MM.1S (cell line): ENCODE results near the gene HNRNPLL.

Source experiments
- DNase-seq: peaks from one replicate; pipeline ENCODE4 v3.0.0-alpha.2; 2015
- H2AFZ ChIP-seq: fragments of 300-600 bp; sonication (generic); 2 replicates; pipeline ENCODE4 v1.6.0; 2016; ENCODE audit warnings: antibody characterized with exemption, low read length
- H3F3A ChIP-seq: fragments of 300-600 bp; sonication (generic); 2 replicates; pipeline ENCODE4 v1.6.1; 2016; ENCODE audit warnings: mild to moderate bottlenecking, antibody characterized with exemption, low read length, moderate library complexity, mixed read lengths; ENCODE audit not compliant: insufficient read depth
- H3K27ac ChIP-seq: fragments of 300-600 bp; sonication (generic); 2 replicates; pipeline ENCODE4 v1.5.1; 2016; ENCODE audit warnings: mild to moderate bottlenecking, low read length
- H3K27me3 ChIP-seq: fragments of 300-600 bp; sonication (generic); replicated peaks from 2 replicates; pipeline ENCODE4 v1.6.0; 2016; ENCODE audit warnings: low read length; ENCODE audit not compliant: insufficient read depth
- H3K36me3 ChIP-seq: fragments of 300-600 bp; sonication (generic); replicated peaks from 2 replicates; pipeline ENCODE4 v1.6.1; 2016; ENCODE audit warnings: mild to moderate bottlenecking, low read length, mixed read lengths; ENCODE audit not compliant: insufficient read depth
- H3K4me1 ChIP-seq: fragments of 300-600 bp; sonication (generic); 2 replicates; pipeline ENCODE4 v1.6.1; 2016; ENCODE audit warnings: low read length, mixed read lengths
- H3K4me2 ChIP-seq: fragments of 300-600 bp; sonication (generic); 2 replicates; pipeline ENCODE4 v1.6.0; 2016; ENCODE audit warnings: low read depth, low read length
- H3K4me3 ChIP-seq: fragments of 300-600 bp; sonication (generic); 2 replicates; pipeline ENCODE4 v1.5.1; 2016; ENCODE audit warnings: low read length, mixed read lengths
- H3K79me2 ChIP-seq: fragments of 300-600 bp; sonication (generic); 2 replicates; pipeline ENCODE4 v1.6.1; 2016; ENCODE audit warnings: mixed run types, low read length, mixed read lengths
- H3K9ac ChIP-seq: fragments of 300-600 bp; sonication (generic); 2 replicates; pipeline ENCODE4 v1.6.1; 2016; ENCODE audit warnings: low read length, mixed read lengths
- H3K9me2 ChIP-seq: fragments of 300-600 bp; sonication (generic); replicated peaks from 2 replicates; pipeline ENCODE4 v1.6.1; 2016; ENCODE audit warnings: mild to moderate bottlenecking, low read length, mixed read lengths; ENCODE audit not compliant: insufficient read depth
- H3K9me3 ChIP-seq: fragments of 300-600 bp; sonication (generic); replicated peaks from 2 replicates; pipeline ENCODE4 v1.6.1; 2016; ENCODE audit warnings: mild to moderate bottlenecking, low read length, mixed read lengths; ENCODE audit not compliant: insufficient read depth
- H4K20me1 ChIP-seq: fragments of 300-600 bp; sonication (generic); 2 replicates; pipeline ENCODE4 v1.6.1; 2016; ENCODE audit warnings: mild to moderate bottlenecking, low read length, moderate library complexity, mixed read lengths; ENCODE audit not compliant: insufficient read depth
- EZH2 ChIP-seq: fragments of 300-600 bp; sonication (generic); optimal IDR thresholded peaks from 2 replicates; pipeline ENCODE3; 2017; ENCODE audit warnings: low read depth, mild to moderate bottlenecking, antibody characterized with exemption, low read length, mixed read lengths
- EZH2phosphoT487 ChIP-seq: fragments of 300-600 bp; sonication (generic); IDR thresholded peaks from 2 replicates; pipeline ENCODE4 v1.6.1; 2018; ENCODE audit warnings: antibody characterized with exemption, low read length
- TF ChIP-seq, protein P1 (sequence below): fragments of 300-600 bp; sonication (generic); IDR thresholded peaks from 2 replicates; pipeline ENCODE4 v1.5.1; 2016; ENCODE audit warnings: antibody characterized with exemption, low read length, mixed read lengths

HNRNPLL gene

DNA sequence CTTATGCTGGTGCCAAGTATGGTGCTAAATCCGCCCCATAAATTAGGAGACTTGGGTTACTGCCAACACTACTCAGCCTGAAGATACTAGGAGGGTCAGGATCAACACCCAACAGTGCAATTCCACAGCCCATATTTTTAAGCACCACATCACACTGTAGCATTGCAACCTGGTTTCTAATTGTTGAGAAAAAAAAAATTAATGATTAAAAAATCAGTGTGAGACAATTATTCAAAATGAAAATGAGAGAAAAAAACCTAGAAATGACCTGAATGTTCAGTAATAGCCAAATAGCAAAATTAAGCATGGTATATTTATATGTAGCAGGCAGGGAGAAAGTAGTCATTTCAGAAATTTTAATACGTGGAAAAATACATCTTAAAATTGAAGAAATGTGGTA, 29.2 kb upstream of the HNRNPLL start:
- Histone ChIP-seq H3K4me3 (no peak overlapping the region), H3K4me1 (peaks cover 20% of the 10 kb centered on the region), H3K27me3 (no peaks in the 10 kb centered on the region), H3K9ac (no peak overlapping the region), H3K79me2 (no peaks in the 10 kb centered on the region), H3K9me2 (no peaks in the 10 kb centered on the region), H3K9me3 (no peaks in the 10 kb centered on the region), H3K36me3 (no peaks in the 10 kb centered on the region), H3K27ac (no peak overlapping the region), H3K4me2 (no peak overlapping the region), H2AFZ (no peak overlapping the region), H3F3A (no peaks in the 10 kb centered on the region), H4K20me1 (no peaks in the 10 kb centered on the region)
- DNase-seq, result no peak
- TF ChIP-seq, protein P1, sequence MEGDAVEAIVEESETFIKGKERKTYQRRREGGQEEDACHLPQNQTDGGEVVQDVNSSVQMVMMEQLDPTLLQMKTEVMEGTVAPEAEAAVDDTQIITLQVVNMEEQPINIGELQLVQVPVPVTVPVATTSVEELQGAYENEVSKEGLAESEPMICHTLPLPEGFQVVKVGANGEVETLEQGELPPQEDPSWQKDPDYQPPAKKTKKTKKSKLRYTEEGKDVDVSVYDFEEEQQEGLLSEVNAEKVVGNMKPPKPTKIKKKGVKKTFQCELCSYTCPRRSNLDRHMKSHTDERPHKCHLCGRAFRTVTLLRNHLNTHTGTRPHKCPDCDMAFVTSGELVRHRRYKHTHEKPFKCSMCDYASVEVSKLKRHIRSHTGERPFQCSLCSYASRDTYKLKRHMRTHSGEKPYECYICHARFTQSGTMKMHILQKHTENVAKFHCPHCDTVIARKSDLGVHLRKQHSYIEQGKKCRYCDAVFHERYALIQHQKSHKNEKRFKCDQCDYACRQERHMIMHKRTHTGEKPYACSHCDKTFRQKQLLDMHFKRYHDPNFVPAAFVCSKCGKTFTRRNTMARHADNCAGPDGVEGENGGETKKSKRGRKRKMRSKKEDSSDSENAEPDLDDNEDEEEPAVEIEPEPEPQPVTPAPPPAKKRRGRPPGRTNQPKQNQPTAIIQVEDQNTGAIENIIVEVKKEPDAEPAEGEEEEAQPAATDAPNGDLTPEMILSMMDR, result no peak
- TF ChIP-seq EZH2phosphoT487 (no peak), EZH2 (no peak)

DNA sequence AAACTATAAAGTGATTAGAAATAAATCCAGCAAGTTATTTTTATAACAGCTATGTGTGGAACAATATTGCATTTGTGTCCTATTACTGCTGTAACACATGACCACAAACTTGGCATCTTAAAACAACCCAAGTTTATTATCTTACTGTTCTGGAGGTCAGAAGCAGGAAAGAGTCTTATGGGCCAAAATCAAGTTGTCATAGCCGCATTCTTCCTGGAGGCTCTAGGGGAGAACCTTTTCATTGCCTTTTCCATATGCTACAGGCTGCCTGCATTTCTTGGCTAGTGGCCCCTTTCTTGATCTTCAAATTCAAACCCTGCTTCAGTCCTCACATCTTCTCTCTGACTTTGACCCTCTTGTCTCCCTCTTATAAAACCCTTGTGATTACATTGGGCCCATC, 27.0 kb upstream of the HNRNPLL start:
- no peaks in the 10 kb centered on the region for H3K79me2 ChIP-seq
- H3K9ac ChIP-seq, result no peak overlapping the region
- H3K36me3 ChIP-seq, result no peaks in the 10 kb centered on the region
- H3K27ac ChIP-seq, result no peak overlapping the region
- no peaks in the 10 kb centered on the region for H3F3A ChIP-seq
- no peaks in the 10 kb centered on the region for H3K9me3 ChIP-seq
- no peaks in the 10 kb centered on the region for H3K27me3 ChIP-seq
- DNase-seq, result no peak
- no peaks in the 10 kb centered on the region for H3K9me2 ChIP-seq
- H3K4me2 ChIP-seq, result no peak overlapping the region
- no peak overlapping the region for H3K4me3 ChIP-seq
- H2AFZ ChIP-seq, result no peak overlapping the region
- H3K4me1 ChIP-seq, result peaks cover 10% of the 10 kb centered on the region
- TF ChIP-seq EZH2 (no peak), EZH2phosphoT487 (no peak)
- TF ChIP-seq, protein P1, result no peak
- no peaks in the 10 kb centered on the region for H4K20me1 ChIP-seq

DNA sequence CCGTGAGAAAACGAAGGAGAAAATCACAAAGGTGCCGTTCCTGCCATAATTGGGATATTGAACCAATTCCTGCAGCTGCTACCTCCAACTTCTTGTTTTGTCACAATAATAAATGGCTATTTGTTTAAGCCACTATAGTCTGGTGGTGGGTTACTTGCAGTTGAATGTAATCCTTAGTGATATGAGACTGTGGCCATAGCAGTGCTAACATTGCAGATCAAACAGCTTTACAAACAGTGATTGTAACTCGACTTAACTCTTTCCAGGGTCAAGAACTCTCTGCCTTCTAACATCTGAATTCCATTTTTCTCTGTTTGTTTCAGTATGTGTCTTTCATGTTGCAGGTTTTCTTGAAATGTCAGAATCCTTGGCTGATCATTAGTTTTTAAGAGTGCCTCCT, 24.7 kb upstream of the HNRNPLL start:
- Histone ChIP-seq H3F3A (no peaks in the 10 kb centered on the region), H3K4me2 (no peak overlapping the region), H2AFZ (no peak overlapping the region), H3K9me2 (no peaks in the 10 kb centered on the region), H3K36me3 (no peaks in the 10 kb centered on the region), H3K27ac (no peak overlapping the region), H3K27me3 (no peaks in the 10 kb centered on the region), H3K4me1 (no peaks in the 10 kb centered on the region), H3K79me2 (no peaks in the 10 kb centered on the region), H4K20me1 (no peaks in the 10 kb centered on the region), H3K4me3 (no peak overlapping the region), H3K9ac (no peak overlapping the region), H3K9me3 (no peaks in the 10 kb centered on the region)
- TF ChIP-seq EZH2 (no peak), EZH2phosphoT487 (no peak)
- TF ChIP-seq, protein P1, result no peak
- no peak for DNase-seq
